HG03457 (cell line): ENCODE data around the gene ELAVL1.
A peak's percentile ranks its signal among the peaks of the same experiment; 100 is the strongest.
"Not testable (repeated sequence)": the region's sequence is repeated elsewhere in the genome, so short reads cannot be mapped to it uniquely, and the experiment has no call there.

Source experiments
- ATAC-seq: cut with Tn5 transposase; IDR thresholded peaks from one replicate; pipeline ENCODE4 v1.9.1; 2021; ENCODE audit warnings: moderate number of reproducible peaks; ENCODE audit not compliant: unreplicated experiment

Gene ELAVL1

GRCh38 chr19:7970716-7971448 lies 34.6 kb downstream of the ELAVL1 start:
- ATAC-seq: no peak

DNA sequence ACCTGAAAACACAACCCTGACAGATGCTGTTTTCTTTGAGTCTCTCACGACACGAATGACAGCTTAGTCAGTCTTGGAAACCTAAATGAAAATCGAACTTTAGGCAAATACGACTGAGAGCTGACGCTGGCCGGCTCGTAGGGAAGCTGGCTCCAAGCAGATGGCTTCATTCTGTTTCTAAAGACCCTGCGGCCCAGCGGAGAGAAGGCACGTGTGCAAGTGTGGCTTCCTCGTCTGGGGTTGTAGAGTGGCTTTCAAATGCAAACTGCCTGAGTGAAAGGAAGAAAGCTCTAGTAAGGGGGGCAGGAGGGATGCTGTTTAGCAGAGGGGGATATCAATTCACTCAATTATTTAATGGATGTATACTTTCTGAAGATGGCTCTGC lies 35.9 kb downstream of the ELAVL1 start:
- no peak for ATAC-seq

GRCh38 chr19:7968796-7969554 lies 36.5 kb downstream of the ELAVL1 start:
- no peak for ATAC-seq

DNA sequence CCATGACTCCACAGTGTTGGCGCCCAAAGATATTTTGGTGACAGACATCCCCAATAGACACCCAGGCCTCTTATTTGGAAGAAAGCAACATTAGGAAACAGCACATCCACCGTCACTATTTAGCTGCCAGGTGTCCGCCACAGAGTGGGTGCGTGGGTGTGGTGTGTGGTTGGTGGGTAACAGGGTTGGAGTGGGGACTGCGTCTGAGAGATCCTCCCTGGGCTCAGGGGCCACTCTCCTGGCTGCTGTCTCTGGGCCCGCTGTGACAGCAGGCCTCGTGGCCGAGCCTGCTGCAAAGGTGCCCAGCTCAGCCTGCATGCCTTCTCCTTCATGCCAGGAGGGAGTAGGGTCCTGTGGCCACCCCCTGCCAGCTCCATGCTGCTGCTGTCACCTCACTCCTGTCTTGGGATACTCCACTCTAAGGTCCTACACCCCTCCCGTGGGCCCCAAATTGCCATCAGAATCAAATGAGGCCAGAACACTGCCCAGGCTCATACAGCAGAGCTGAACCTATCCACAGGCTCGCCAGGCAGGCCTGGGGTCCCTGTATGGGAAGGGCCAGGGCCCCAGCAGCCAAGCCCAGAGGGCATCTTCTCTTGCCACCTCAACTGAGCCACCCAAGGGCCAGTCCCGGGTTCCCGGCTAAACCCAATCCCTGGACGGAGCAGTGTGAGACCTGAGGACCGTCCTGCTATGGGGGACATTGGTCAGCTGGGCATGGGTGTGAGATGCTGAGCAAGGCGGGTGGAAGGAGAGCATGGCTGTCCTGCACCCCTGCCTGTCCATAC lies 37.2 kb downstream of the ELAVL1 start:
- ATAC-seq: no peak

GRCh38 chr19:7965921-7966665 lies 39.3 kb downstream of the ELAVL1 start:
- no peak for ATAC-seq

- no peak for ATAC-seq
Observed at GRCh38 chr19:7965259-7965841, 40.1 kb downstream of the ELAVL1 start.

- ATAC-seq: no peak
Observed at GRCh38 chr19:7963566-7963965, 41.9 kb downstream of the ELAVL1 start.

GRCh38 chr19:7962644-7963268 lies 42.7 kb downstream of the ELAVL1 start:
- ATAC-seq: no peak

DNA sequence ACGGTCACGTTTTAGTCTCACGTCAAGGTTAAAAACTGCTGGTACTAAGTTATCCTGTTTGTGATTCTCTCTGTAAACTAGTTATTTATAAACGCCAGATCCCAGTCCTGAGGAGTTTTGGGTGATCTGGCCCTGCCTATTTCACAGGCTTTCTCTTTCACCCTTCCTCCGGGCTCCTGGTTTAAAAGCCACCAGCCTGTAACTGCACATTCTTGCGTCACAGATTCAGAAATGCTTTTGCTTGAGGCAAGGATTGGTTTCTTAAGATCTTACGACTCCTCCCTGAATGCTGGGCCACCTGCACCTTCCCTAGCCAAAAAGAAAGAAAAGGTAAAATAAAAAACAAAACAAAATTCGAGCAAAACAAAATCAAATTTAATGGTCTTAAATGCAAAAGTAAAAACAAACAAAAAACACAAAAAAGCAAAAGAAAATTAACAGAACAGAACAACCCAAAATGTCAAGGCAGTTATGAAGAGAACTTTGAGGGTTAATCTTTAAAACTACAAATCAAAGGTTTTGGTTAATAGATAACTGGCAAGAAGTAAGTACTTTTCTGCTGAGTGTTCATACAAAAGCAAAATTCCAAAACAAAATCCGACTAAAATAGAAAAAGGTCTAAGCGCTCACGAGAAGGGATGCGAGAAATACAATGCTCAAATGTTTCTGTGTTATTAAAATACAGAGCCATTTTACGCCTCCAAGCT lies 43.4 kb downstream of the ELAVL1 start:
- ATAC-seq: no peak

DNA sequence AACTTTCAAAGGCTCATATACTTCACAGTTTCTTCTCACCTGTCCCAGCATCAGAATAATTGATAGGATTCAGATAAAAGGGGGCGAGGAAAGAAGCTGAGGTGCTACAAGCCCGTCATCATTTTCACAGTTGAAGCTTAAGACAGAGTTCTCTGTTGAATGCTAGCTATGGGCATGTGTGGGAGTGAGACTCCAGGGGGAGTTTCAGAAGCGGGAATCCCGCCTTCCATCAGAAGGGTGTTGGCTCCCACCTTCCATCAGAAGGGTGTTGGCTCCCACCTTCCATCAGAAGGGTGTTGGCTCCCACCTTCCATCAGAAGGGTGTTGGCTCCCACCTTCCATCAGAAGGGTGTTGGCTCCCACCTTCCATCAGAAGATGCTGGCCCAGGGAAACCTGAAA lies 44.4 kb downstream of the ELAVL1 start:
- ATAC-seq: not testable (repeated sequence)

- ATAC-seq: no peak
Observed at GRCh38 chr19:7959211-7959610, 46.2 kb downstream of the ELAVL1 start.

GRCh38 chr19:7955696-7956095 lies 49.7 kb downstream of the ELAVL1 start:
- no peak for ATAC-seq

GRCh38 chr19:7953576-7953975 lies 51.9 kb downstream of the ELAVL1 start:
- no peak for ATAC-seq

GRCh38 chr19:7953060-7953459 lies 52.4 kb downstream of the ELAVL1 start:
- ATAC-seq: no peak

DNA sequence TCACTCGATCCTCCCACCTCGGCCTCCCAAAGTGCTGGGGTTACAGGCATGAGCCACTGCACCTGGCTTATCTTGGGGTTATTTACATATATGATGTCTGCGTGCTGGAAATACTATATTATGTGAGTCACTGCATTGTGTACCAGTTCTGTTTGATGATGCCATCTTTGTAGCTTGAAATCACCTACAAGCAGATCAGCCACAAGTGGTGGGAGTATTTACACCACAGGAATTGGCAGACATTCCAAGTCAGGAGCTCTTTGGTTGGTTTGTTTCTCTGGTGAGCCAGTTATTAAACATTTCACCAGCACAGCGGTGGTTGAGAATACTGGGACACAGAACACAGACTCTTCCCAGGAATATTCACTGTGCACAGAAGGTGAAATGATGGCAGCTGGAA lies 57.5 kb downstream of the ELAVL1 start:
- ATAC-seq: no peak

- peak; percentile 13 for ATAC-seq
Observed at GRCh38 chr19:7944177-7944761, 61.2 kb downstream of the ELAVL1 start.

DNA sequence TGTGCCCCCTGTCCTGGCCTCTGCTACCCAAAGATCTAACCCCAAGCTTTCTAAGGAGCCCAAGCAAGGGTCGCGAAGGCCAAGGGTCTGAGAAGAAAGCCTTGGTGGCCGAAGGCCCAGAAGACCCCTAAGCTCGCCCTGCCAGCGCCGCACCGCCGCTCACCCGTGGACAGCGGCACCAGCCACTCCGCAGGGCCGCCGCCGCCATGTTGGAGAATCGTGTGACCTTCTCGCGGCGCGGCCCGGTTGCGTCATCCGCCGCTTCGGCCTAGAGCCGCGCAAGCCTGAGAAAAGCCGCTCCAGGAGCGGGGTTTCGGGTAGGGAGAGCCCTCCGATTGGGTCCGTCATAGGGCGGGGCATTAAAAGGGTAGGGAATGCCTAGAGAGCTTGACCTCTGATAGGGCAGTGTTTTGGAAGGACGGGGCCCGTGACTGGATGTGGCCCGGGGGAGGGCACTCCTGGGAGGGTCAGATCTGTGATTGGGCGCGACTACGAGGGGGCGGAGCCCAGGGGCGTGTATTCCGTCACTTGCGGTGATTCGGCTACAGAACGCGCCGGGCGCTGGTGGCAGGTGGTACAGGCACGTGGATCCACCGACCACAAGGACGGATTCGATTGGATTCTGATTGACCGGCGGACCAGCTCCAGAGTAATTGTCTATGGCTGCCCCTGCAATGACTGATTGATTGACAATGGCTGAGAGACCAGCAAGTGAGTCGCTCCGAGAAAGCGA lies 61.8 kb downstream of the ELAVL1 start, which contains the start of gene TIMM44:
TIMM44 (minus strand) TSS at position 223 of the 733 bp plus-strand sequence; CDS start at position 208, 15 bp downstream.
- peak; percentile 83 for ATAC-seq

DNA sequence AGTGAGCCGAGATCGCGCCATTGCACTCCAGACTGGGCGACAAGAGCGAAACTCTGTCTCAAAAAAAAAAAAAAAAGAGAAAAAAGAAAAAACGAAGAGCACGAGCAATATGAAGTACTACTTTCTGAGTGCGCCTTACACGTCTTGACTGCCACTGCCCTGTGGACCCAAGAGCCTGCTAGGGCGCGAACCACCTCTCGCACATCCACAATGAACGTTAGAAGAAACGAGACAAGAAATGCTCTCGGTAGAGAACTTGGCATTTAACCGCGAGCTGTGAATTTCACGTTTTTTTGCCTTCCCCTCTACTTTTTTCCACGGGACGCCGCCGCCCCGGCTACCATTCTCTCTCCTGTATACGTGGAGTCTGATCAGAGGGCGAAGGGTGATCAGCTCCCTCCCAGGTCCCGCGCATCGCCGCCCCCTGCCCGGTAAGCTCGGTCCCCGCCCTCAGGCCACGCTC lies 62.4 kb downstream of the ELAVL1 start:
- ATAC-seq: no peak
